ENCODE results near the gene UROS. TPM values are rescaled to one million over a fixed set of nuclear protein-coding genes. Genes with fewer than 3 reads are reported as not detected.

UROS gene
- total and polyA plus RNA-seq, 4 donors, result 24.9 to 157 (median 37.9) TPM

DNA sequence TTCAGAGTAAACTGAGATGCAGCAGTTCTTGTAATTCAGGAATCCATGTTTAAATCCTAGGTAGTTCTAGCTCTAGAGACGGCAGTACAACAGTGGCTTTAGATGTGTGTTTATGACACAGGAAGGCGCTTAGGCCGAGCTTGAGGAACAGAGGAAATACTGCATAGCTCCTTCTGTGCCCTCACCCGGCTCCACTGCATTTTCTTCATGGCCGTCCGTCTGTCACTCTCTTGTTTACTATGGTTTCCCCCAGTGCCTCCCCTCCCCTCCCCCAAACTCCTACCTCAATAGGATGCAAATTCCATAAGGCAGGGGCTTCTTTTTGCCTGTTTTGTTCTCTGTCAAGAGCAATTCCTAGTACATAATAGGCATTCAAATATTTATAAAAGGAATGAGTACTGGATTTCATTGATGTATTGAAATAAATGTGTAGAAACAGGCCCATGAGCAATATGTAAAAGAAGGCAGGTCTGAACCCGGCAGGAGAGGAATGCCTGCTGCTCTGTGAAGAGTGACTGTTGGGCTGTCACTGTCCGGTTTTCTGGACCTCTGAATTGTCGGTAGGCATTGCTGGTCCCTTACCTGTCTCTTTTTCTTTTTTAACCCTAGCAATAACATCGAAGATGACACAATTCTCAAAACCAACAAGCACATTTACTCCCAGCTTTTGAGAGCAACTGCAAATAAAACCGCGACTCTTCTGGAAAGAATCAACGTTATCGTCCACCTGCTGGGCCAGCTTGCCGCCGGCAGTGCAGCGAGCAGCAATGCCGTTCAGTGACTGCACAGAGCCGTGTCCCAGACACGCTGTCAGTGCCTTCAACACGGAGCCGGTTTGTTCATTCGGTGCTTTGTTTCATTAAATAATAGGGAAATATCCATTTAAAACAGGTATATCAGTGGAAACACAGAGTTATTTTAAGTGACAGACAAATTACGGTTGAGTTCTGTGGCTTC lies 60.1 kb downstream of the UROS start:
- Histone ChIP-seq H3K9me3 (ENCODE audit: control insufficient read depth in 4 of 4, low read length in 3 of 4) (no peaks in the 10 kb centered on the region), H3K4me1 (ENCODE audit: control insufficient read depth in 4 of 4, insufficient read depth in 4 of 4, low read length in 3 of 4) (no peaks in the 10 kb centered on the region), H3K27me3 (ENCODE audit: control insufficient read depth in 4 of 4, insufficient read depth in 4 of 4, low read length in 3 of 4) (no peaks in the 10 kb centered on the region), H3K9ac (ENCODE audit: low read depth in 1 of 2, low read length in 2 of 2) (no peak overlapping the region), H3K36me3 (ENCODE audit: control insufficient read depth in 4 of 4, insufficient read depth in 3 of 4, low read depth in 1 of 4, low read length in 3 of 4) (peaks cover 9 to 39% (median 33%) of the 10 kb centered on the region in 4 donors), H3K4me3 (ENCODE audit: low read depth in 1 of 3, low read length in 3 of 3) (no peak overlapping the region), H3K27ac (ENCODE audit: low read depth in 1 of 2, low read length in 2 of 2) (no peak overlapping the region)
- WGBS, result 95% methylated on average over 24 of the region's 24 CpGs
- TF ChIP-seq YY1 (IDR thresholded peaks at IDR 0.05) (no peak), REST (IDR thresholded peaks at IDR 0.05) (no peak), SP1 (IDR thresholded peaks at IDR 0.05) (no peak), JUND (IDR thresholded peaks at IDR 0.05) (no peak), NR2F2 (IDR thresholded peaks at IDR 0.05) (no peak), RXRA (IDR thresholded peaks at IDR 0.05) (no peak), FOXA1 (IDR thresholded peaks at IDR 0.05) (no peak), HNF4G (IDR thresholded peaks at IDR 0.05) (no peak), TAF1 (conservative IDR thresholded peaks at IDR 0.05) (no peak)
- TF ChIP-seq, protein P1, sequence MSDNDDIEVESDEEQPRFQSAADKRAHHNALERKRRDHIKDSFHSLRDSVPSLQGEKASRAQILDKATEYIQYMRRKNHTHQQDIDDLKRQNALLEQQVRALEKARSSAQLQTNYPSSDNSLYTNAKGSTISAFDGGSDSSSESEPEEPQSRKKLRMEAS (IDR thresholded peaks at IDR 0.05), result no peak
- TF ChIP-seq, protein P2, sequence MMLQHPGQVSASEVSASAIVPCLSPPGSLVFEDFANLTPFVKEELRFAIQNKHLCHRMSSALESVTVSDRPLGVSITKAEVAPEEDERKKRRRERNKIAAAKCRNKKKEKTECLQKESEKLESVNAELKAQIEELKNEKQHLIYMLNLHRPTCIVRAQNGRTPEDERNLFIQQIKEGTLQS (IDR thresholded peaks at IDR 0.05), result no peak
- DNase-seq (ENCODE audit: low spot score), result no peak

DNA sequence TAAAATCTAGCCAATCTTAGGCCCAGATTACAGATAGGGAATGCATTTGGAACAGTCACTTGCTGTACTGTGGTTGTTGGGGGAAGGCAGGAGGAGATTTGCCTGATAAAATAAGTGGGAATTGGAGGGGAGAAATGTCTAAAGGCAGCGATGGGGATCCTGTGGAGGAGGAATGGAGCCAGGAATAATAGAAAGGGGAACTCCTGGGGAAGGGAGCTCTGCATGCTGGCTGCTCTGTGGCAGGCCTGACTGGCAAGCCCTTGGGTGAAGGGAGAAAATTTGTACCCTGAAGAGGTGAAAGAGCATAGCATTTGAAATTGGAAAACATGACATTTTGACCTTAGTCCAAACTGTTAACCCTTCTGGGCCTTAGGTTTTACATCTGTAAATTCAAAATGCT lies 61.1 kb downstream of the UROS start:
- Histone ChIP-seq H3K36me3 (ENCODE audit: control insufficient read depth in 4 of 4, insufficient read depth in 3 of 4, low read depth in 1 of 4, low read length in 3 of 4) (peaks cover 10 to 41% (median 38%) of the 10 kb centered on the region in 4 donors), H3K9ac (ENCODE audit: low read depth in 1 of 2, low read length in 2 of 2) (no peak overlapping the region), H3K27me3 (ENCODE audit: control insufficient read depth in 4 of 4, insufficient read depth in 4 of 4, low read length in 3 of 4) (no peaks in the 10 kb centered on the region), H3K27ac (ENCODE audit: low read depth in 1 of 2, low read length in 2 of 2) (no peak overlapping the region), H3K4me3 (ENCODE audit: low read depth in 1 of 3, low read length in 3 of 3) (no peak overlapping the region), H3K4me1 (ENCODE audit: control insufficient read depth in 4 of 4, insufficient read depth in 4 of 4, low read length in 3 of 4) (no peaks in the 10 kb centered on the region), H3K9me3 (ENCODE audit: control insufficient read depth in 4 of 4, low read length in 3 of 4) (no peaks in the 10 kb centered on the region)
- no peak for DNase-seq (ENCODE audit: low spot score)
- WGBS, result 63% methylated on average over 1 of the region's 1 CpG
- no peak for TF ChIP-seq EGR1 (IDR thresholded peaks at IDR 0.05; ENCODE audit: low read depth in 2 of 2)
- TF ChIP-seq, protein P3, sequence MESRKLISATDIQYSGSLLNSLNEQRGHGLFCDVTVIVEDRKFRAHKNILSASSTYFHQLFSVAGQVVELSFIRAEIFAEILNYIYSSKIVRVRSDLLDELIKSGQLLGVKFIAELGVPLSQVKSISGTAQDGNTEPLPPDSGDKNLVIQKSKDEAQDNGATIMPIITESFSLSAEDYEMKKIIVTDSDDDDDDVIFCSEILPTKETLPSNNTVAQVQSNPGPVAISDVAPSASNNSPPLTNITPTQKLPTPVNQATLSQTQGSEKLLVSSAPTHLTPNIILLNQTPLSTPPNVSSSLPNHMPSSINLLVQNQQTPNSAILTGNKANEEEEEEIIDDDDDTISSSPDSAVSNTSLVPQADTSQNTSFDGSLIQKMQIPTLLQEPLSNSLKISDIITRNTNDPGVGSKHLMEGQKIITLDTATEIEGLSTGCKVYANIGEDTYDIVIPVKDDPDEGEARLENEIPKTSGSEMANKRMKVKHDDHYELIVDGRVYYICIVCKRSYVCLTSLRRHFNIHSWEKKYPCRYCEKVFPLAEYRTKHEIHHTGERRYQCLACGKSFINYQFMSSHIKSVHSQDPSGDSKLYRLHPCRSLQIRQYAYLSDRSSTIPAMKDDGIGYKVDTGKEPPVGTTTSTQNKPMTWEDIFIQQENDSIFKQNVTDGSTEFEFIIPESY (IDR thresholded peaks at IDR 0.05), result no peak
- TF ChIP-seq YY1 (IDR thresholded peaks at IDR 0.05), result no peak
- no peak for TF ChIP-seq REST (IDR thresholded peaks at IDR 0.05)
- TF ChIP-seq JUND (IDR thresholded peaks at IDR 0.05), result no peak
- TF ChIP-seq, protein P2 (IDR thresholded peaks at IDR 0.05), result no peak
- TF ChIP-seq, protein P4, sequence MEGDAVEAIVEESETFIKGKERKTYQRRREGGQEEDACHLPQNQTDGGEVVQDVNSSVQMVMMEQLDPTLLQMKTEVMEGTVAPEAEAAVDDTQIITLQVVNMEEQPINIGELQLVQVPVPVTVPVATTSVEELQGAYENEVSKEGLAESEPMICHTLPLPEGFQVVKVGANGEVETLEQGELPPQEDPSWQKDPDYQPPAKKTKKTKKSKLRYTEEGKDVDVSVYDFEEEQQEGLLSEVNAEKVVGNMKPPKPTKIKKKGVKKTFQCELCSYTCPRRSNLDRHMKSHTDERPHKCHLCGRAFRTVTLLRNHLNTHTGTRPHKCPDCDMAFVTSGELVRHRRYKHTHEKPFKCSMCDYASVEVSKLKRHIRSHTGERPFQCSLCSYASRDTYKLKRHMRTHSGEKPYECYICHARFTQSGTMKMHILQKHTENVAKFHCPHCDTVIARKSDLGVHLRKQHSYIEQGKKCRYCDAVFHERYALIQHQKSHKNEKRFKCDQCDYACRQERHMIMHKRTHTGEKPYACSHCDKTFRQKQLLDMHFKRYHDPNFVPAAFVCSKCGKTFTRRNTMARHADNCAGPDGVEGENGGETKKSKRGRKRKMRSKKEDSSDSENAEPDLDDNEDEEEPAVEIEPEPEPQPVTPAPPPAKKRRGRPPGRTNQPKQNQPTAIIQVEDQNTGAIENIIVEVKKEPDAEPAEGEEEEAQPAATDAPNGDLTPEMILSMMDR (IDR thresholded peaks at IDR 0.05; ENCODE audit: low read depth, low read length, missing input control), result no peak
- TF ChIP-seq GABPA (IDR thresholded peaks at IDR 0.05 in 1 of 2, conservative IDR thresholded peaks at IDR 0.05 in 1 of 2), result no peak
- TF ChIP-seq HNF4A (conservative IDR thresholded peaks at IDR 0.05), result no peak
- TF ChIP-seq RAD21 (IDR thresholded peaks at IDR 0.05), result no peak
- no peak for TF ChIP-seq RXRA (IDR thresholded peaks at IDR 0.05)
- TF ChIP-seq SP1 (IDR thresholded peaks at IDR 0.05), result no peak
- no peak for TF ChIP-seq TAF1 (conservative IDR thresholded peaks at IDR 0.05)
- TF ChIP-seq FOXA1 (IDR thresholded peaks at IDR 0.05), result no peak
